GM12878 (cell line): ENCODE results near the gene ATN1. TPM values are rescaled to one million over a fixed set of nuclear protein-coding genes. Genes with fewer than 3 reads are reported as not detected.

Experiments
- ATAC-seq: fragments of 200-7000 bp; cut with Tn5 transposase; 3 replicates; pipeline ENCODE4 v1.9.1; 2020; ENCODE audit warnings: mild to moderate bottlenecking, moderate library complexity
- BruUV-seq: library from RNA; stranded (reverse); fragments of 400-500 nt; replicated peaks from 2 replicates; lab custom pipeline; 2021; lab: Mats Ljungman, UMichigan
- CTCF ChIA-PET: fragments of 300-600 bp; sonication (Branson Sonifier 250); formaldehyde crosslinking; extraction: SDS; loops from one replicate; lab custom pipeline; 2021; ENCODE audit warnings: inconsistent platforms; lab: Yijun Ruan, JAX
- POLR2A ChIA-PET: fragments of 350-600 bp; formaldehyde crosslinking; extraction: SDS; loops from one replicate; lab custom pipeline; 2021; ENCODE audit warnings: inconsistent platforms; lab: Charles Lee
- RAD21 ChIA-PET: fragments of 300-600 bp; sonication (Branson Sonifier 250); formaldehyde crosslinking; loops from one replicate; lab custom pipeline; 2023; ENCODE audit warnings: antibody characterized with exemption; ENCODE audit not compliant: unreplicated experiment; lab: Charles Lee
- SMC1A ChIA-PET: fragments of 300-600 bp; sonication (Branson Sonifier 250); formaldehyde crosslinking; loops from one replicate; lab custom pipeline; 2023; ENCODE audit not compliant: unreplicated experiment, uncharacterized antibody; lab: Charles Lee
- DNase-seq: peaks from one replicate; pipeline ENCODE4 v3.0.0-alpha.2; 2011; ENCODE audit warnings: low read depth, low spot score
- FAIRE-seq: peaks from 3 replicates; lab custom pipeline; 2011; peaks lifted over from hg19 to GRCh38; lab: Jason Lieb, UNC
- H2AFZ ChIP-seq: 2 replicates; pipeline ENCODE4 v1.6.0; 2011; ENCODE audit warnings: low read depth, low read length, control low read depth; ENCODE audit not compliant: control insufficient read depth
- H3K27ac ChIP-seq: 2 replicates; pipeline ENCODE4 v1.5.1; 2011; ENCODE audit warnings: control low read depth; ENCODE audit not compliant: control insufficient read depth, insufficient read depth
- H3K27me3 ChIP-seq, 2 experiments: replicated peaks in 1 of 2; 2 replicates each; pipeline versions ENCODE4 v1.6.0 to v1.6.1; 2011; ENCODE audit warnings: low read length in 1 of 2; ENCODE audit not compliant: control insufficient read depth in 2 of 2, insufficient read depth in 2 of 2
- H3K36me3 ChIP-seq, 2 experiments: 2 replicates each; pipeline ENCODE4 v1.5.1; 2011; ENCODE audit warnings: low read length in 1 of 2; ENCODE audit not compliant: control insufficient read depth in 2 of 2, insufficient read depth in 2 of 2
- H3K4me1 ChIP-seq: 2 replicates; pipeline ENCODE4 v1.6.1; 2011; ENCODE audit warnings: mild to moderate bottlenecking, low read length, moderate library complexity, mixed read lengths; ENCODE audit not compliant: control insufficient read depth, insufficient read depth
- H3K4me2 ChIP-seq: 2 replicates; pipeline ENCODE4 v1.6.0; 2011; ENCODE audit warnings: control low read depth; ENCODE audit not compliant: control insufficient read depth, insufficient read depth
- H3K4me3 ChIP-seq: fragments of 200-600 bp; sonication (generic); 2 replicates; pipeline ENCODE4 v1.5.1; 2016
- H3K79me2 ChIP-seq: 2 replicates; pipeline ENCODE4 v1.6.0; 2011; ENCODE audit warnings: low read length; ENCODE audit not compliant: control insufficient read depth, insufficient read depth
- H3K9ac ChIP-seq: 2 replicates; pipeline ENCODE4 v1.8.0; 2011; ENCODE audit warnings: low read length, control low read depth, mixed read lengths; ENCODE audit not compliant: control insufficient read depth, insufficient read depth
- H3K9me3 ChIP-seq: replicated peaks from 3 replicates; pipeline ENCODE4 v1.5.1; 2011; ENCODE audit warnings: mild to moderate bottlenecking, low read length; ENCODE audit not compliant: control insufficient read depth, insufficient read depth
- H4K20me1 ChIP-seq: 2 replicates; pipeline ENCODE4 v1.6.0; 2011; ENCODE audit not compliant: control insufficient read depth, insufficient read depth
- ATF2 ChIP-seq: IDR thresholded peaks from 2 replicates; pipeline ENCODE4 v1.6.1; 2012; ENCODE audit warnings: low read length, inconsistent platforms
- BHLHE40 ChIP-seq, 2 experiments: fragments of 450-650 bp in 1 of 2; IDR thresholded peaks; 2 replicates each; pipeline ENCODE4 v1.6.1; 2011 to 2017; ENCODE audit warnings: low read depth in 2 of 2, borderline replicate concordance in 1 of 2, improper control_type of control experiment in 1 of 2, low read length in 1 of 2, mild to moderate bottlenecking in 1 of 2
- CBFB ChIP-seq: IDR thresholded peaks from 2 replicates; pipeline ENCODE4 v1.6.1; 2016; ENCODE audit warnings: antibody characterized with exemption, low read depth
- JUNB ChIP-seq: IDR thresholded peaks from 2 replicates; pipeline ENCODE4 v1.6.1; 2016; ENCODE audit warnings: antibody characterized with exemption, mild to moderate bottlenecking
- SP1 ChIP-seq: IDR thresholded peaks from one replicate; pipeline ENCODE4 v1.6.1; 2011; ENCODE audit warnings: low read depth, low read length
- ZBED1 ChIP-seq: IDR thresholded peaks from 2 replicates; pipeline ENCODE4 v1.6.1; 2016; ENCODE audit warnings: borderline replicate concordance
- ZBTB33 ChIP-seq: fragments of 450-650 bp; IDR thresholded peaks from 2 replicates; pipeline ENCODE4 v1.6.1; 2017; ENCODE audit warnings: mild to moderate bottlenecking
- WGBS: methylation state at CpG from one replicate; pipeline ENCODE4 v1.1.6; 2016; ENCODE audit warnings: low lambda C conversion rate; ENCODE audit not compliant: insufficient replicate concordance, insufficient coverage; ENCODE audit errors: missing lambda C conversion rate; 5-methylcytosine and 5-hydroxymethylcytosine counted together
- in situ Hi-C: fragments of 300-500 bp; cut with MboI; formaldehyde crosslinking; loops from 9 replicates; pipeline ENCODE4 v1.14.3; 2018; ENCODE audit warnings: mixed read lengths
- intact Hi-C: fragments of 100-400 bp; cut with micrococcal nuclease; formaldehyde crosslinking; loops from one replicate; pipeline ENCODE4 v1.14.2; 2022; ENCODE audit not compliant: unreplicated experiment
- polyA plus RNA-seq, 11 experiments: library from polyadenylated mRNA; depleted of rRNA in 4 of 11; unstranded in 6 of 11; stranded (reverse) in 5 of 11; fragments of >200 nt; fragmentation: Nextera tagmentation in 4 of 11; fragmentation: Illumina TruSeq in 1 of 11; extraction: Ambion mirVana in 4 of 11; extraction: Trizol in 1 of 11; gene quantifications; 1 replicate in 1 of 11; 2 replicates in 10 of 11; pipeline versions ENCODE4 v1.2.1 to v1.2.3, GENCODE V29; 2011 to 2016; ENCODE audit warnings: inconsistent platforms in 2 of 11, missing spikeins in 2 of 11, low read depth in 1 of 11
- total RNA-seq, 4 experiments: library from RNA; depleted of rRNA in 3 of 4; stranded (reverse); fragments of >200 nt in 3 of 4; fragmentation: Illumina TruSeq in 1 of 4; extraction: Trizol in 1 of 4; gene quantifications; 2 replicates each; pipeline versions ENCODE4 v1.2.1 to v1.2.3, GENCODE V29; 2013 to 2021

Gene ATN1
- total and polyA plus RNA-seq, 10 of the 15 experiments (the other 5 are each of a cell fraction or from before 2014, with no cell fraction given): 0.08 to 44.5 (median 5.0) TPM

DNA sequence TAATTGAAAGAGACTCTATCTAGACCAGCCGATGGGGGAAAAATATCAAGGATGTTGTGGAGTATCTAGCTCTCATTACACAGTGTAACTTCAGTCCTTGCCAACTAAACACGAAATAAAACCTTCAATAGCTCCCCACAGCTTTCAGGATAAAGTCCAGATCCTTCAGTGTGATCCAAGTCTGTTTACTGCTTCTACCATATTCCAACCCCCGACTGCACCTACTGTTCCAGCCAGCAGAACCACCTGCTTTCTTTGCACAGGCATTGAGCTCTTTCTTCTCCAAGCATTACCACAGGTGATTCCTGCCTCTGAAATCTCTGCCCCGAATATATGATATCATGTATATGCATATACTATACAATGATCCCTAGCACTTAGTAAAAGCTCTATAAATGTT lies 25.3 kb upstream of the ATN1 start (continued):
- TF ChIP-seq ATF2 (no peak), BHLHE40 (IDR thresholded peaks at IDR 0.05; ENCODE audit: borderline replicate concordance in 1 of 2, low read depth in 2 of 2, low read length in 1 of 2) (no peak), ZBTB33 (no peak), CBFB (no peak), ZBED1 (no peak), SP1 (no peak)

DNA sequence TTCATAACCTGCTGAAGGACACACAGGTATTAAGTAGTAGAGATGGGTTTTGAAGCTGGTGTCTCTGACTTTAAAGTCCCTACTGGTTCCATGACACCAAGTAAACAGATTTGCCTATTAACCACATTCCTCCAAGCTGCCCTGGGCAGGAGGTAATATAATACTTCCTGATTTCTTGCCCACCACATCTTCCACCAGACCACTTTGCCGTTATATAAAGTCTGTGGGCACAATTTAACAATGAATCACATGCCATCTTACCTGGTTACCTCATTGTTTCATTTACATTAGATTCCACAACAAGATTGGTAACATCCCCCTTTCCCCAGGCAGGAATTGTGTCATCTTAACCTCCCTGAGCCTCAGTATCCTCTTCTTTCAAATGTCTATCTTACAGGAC lies 24.0 kb upstream of the ATN1 start:
- no peak overlapping the region for H3K9ac ChIP-seq
- DNase-seq (no peak), ATAC-seq (no peak), FAIRE-seq (no peak)
- intact Hi-C loops: loop anchor here (1.0 kb wide), 1 partner anchor 12 kb away; no protein-coding TSS in a partner anchor
- H3K79me2 ChIP-seq: no peaks in the 10 kb centered on the region
- POLR2A ChIA-PET: interaction anchor here (0.6 to 1.2 kb wide), 3 partner anchors 13 to 123 kb away, joined by 3 to 4 read pairs (median 3); no protein-coding TSS in a partner anchor
- H3K4me1 ChIP-seq: peaks cover 7% of the 10 kb centered on the region; the same call in 1 of the 2 replicates
- RAD21 ChIA-PET: no interaction called here
- SMC1A ChIA-PET: no interaction called here
- in situ Hi-C loops: no loop called here
- no peaks in the 10 kb centered on the region for H3K9me3 ChIP-seq
- H3K27ac ChIP-seq: no peak overlapping the region
- H2AFZ ChIP-seq: peak overlapping the region; percentile 84; the same call in 1 of the 2 replicates
- CTCF ChIA-PET: interaction anchor here (1.4 to 2.6 kb wide), 3 partner anchors 10 to 34 kb away, joined by 4 to 15 read pairs (median 4); no protein-coding TSS in a partner anchor
- no peak overlapping the region for H3K4me2 ChIP-seq
- H3K36me3 ChIP-seq: no peaks in the 10 kb centered on the region
- WGBS: 4% methylated on average over 1 of the region's 1 CpG
- no peaks in the 10 kb centered on the region for H3K27me3 ChIP-seq
- TF ChIP-seq JUNB: no peak
- TF ChIP-seq, all 136 proteins: peak for 0
- no peak overlapping the region for H3K4me3 ChIP-seq
- H4K20me1 ChIP-seq: no peaks in the 10 kb centered on the region
- BruUV-seq: no TSS peak
